A549 (cell line): Measurements from ENCODE around the gene PYGB. TPM values are rescaled to one million over a fixed set of nuclear protein-coding genes. Genes with fewer than 3 reads are reported as not detected.

Source experiments
- ATAC-seq, 2 experiments: fragments of 200-7000 bp in 1 of 2; fragments of >200 bp in 1 of 2; cut with Nextera tagmentation in 1 of 2; cut with Tn5 transposase in 1 of 2; 3 replicates each; pipeline versions ENCODE4 v1.8.0 to v1.9.1; 2018 to 2020; ENCODE audit warnings: mild to moderate bottlenecking in 1 of 2, moderate library complexity in 1 of 2
- CTCF ChIA-PET: fragments of 300-600 bp; sonication (Branson Sonifier 250); formaldehyde crosslinking; extraction: SDS; loops from one replicate; lab custom pipeline; 2021; ENCODE audit warnings: antibody characterized with exemption, inconsistent platforms; lab: Yijun Ruan, JAX
- POLR2A ChIA-PET: fragments of 350-600 bp; formaldehyde crosslinking; extraction: SDS; loops from one replicate; lab custom pipeline; 2021; ENCODE audit warnings: antibody characterized with exemption, inconsistent platforms; lab: Yijun Ruan, JAX
- DNase-seq, 2 experiments: peaks; one replicate each; pipeline versions ENCODE4 v3.0.0 to v3.0.0-alpha.2; 2011 to 2016; ENCODE audit warnings: low read depth in 1 of 2, low spot score in 1 of 2
- FAIRE-seq: peaks from 2 replicates; lab custom pipeline; 2011; peaks lifted over from hg19 to GRCh38; lab: Jason Lieb, UNC
- H3K27ac ChIP-seq, 2 experiments: fragments of >200 bp; sonication (Bioruptor Twin); formaldehyde crosslinking; 3 replicates each; pipeline ENCODE4 v1.5.1; 2016 to 2017
- H3K4me1 ChIP-seq: fragments of >200 bp; sonication (Bioruptor Twin); formaldehyde crosslinking; 3 replicates; pipeline ENCODE4 v1.6.1; 2016
- H3K4me2 ChIP-seq: fragments of >200 bp; sonication (Bioruptor Twin); formaldehyde crosslinking; 3 replicates; pipeline ENCODE4 v1.6.1; 2016
- H3K4me3 ChIP-seq: fragments of >200 bp; sonication (Bioruptor Twin); formaldehyde crosslinking; 3 replicates; pipeline ENCODE4 v1.5.1; 2016
- H3K9me3 ChIP-seq: fragments of >200 bp; sonication (Bioruptor Twin); formaldehyde crosslinking; 3 replicates; pipeline ENCODE4 v1.6.1; 2016
- CBX8 ChIP-seq: fragments of 200-600 bp; sonication (generic); IDR thresholded peaks from 2 replicates; pipeline ENCODE4 v1.6.1; 2016
- CEBPB ChIP-seq, 2 experiments: fragments of >200 bp in 1 of 2; sonication (Bioruptor Twin) in 1 of 2; formaldehyde crosslinking in 1 of 2; IDR thresholded peaks; 2 replicates each; pipeline ENCODE4 v1.6.1; 2012 to 2016
- EHF ChIP-seq: fragments of 250-450 bp; sonication (Bioruptor Pico); IDR thresholded peaks from 2 replicates; pipeline ENCODE4 v1.5.0; 2020; ENCODE audit warnings: mild to moderate bottlenecking
- ESRRA ChIP-seq: fragments of 150-350 bp; IDR thresholded peaks from 2 replicates; pipeline ENCODE4 v1.6.1; 2014; ENCODE audit warnings: mild to moderate bottlenecking, low read length, borderline replicate concordance
- FOSL2 ChIP-seq, 2 experiments: fragments of 450-650 bp in 1 of 2; fragments of >200 bp in 1 of 2; sonication (Bioruptor Twin) in 1 of 2; formaldehyde crosslinking; IDR thresholded peaks; 2 replicates each; pipeline versions ENCODE4 v1.5.0 to v1.6.1; 2016 to 2020; ENCODE audit warnings: mild to moderate bottlenecking in 1 of 2, moderate library complexity in 1 of 2
- FOXS1 ChIP-seq: fragments of 250-450 bp; sonication (Bioruptor Pico); IDR thresholded peaks from 2 replicates; pipeline ENCODE4 v1.5.0; 2020; ENCODE audit warnings: mild to moderate bottlenecking, moderate library complexity
- HDAC2 ChIP-seq: fragments of 200-600 bp; sonication (generic); IDR thresholded peaks from 2 replicates; pipeline ENCODE4 v1.6.1; 2016
- HEYL ChIP-seq: fragments of 250-450 bp; sonication (Bioruptor Pico); IDR thresholded peaks from 2 replicates; pipeline ENCODE4 v1.8.0; 2021; ENCODE audit warnings: mild to moderate bottlenecking, moderate library complexity
- HMGXB4 ChIP-seq: fragments of 250-450 bp; sonication (Bioruptor Pico); IDR thresholded peaks from 2 replicates; pipeline ENCODE4 v1.5.0; 2021; ENCODE audit warnings: mild to moderate bottlenecking, moderate library complexity, borderline replicate concordance
- JUNB ChIP-seq: fragments of >200 bp; sonication (Bioruptor Twin); formaldehyde crosslinking; IDR thresholded peaks from 2 replicates; pipeline ENCODE4 v1.6.1; 2016
- KDM1A ChIP-seq: fragments of 200-600 bp; sonication (generic); IDR thresholded peaks from 2 replicates; pipeline ENCODE4 v1.6.1; 2016; ENCODE audit warnings: low read depth, mild to moderate bottlenecking
- KDM5A ChIP-seq: fragments of 200-600 bp; sonication (generic); IDR thresholded peaks from 2 replicates; pipeline ENCODE4 v1.6.1; 2016; ENCODE audit warnings: antibody characterized with exemption, mild to moderate bottlenecking
- MAZ ChIP-seq: fragments of 150-350 bp; IDR thresholded peaks from 2 replicates; pipeline ENCODE4 v1.6.1; 2014; ENCODE audit warnings: antibody characterized with exemption, low read depth, low read length, borderline replicate concordance
- PBX3 ChIP-seq: IDR thresholded peaks from 2 replicates; pipeline ENCODE4 v1.6.1; 2012
- PHF8 ChIP-seq: fragments of 200-600 bp; sonication (generic); IDR thresholded peaks from 2 replicates; pipeline ENCODE4 v1.6.1; 2016; ENCODE audit warnings: low read depth, mild to moderate bottlenecking, antibody characterized with exemption, moderate library complexity, borderline replicate concordance
- POLR2A ChIP-seq: IDR thresholded peaks from 2 replicates; pipeline ENCODE4 v1.6.1; 2012; ENCODE audit warnings: mild to moderate bottlenecking, low read length
- POLR2AphosphoS2 ChIP-seq: conservative IDR thresholded peaks from 2 replicates; pipeline ENCODE4 v1.6.1; 2012; ENCODE audit warnings: low read length, improper control_type of control experiment, inconsistent platforms
- RAD21 ChIP-seq, 2 experiments: fragments of >200 bp in 1 of 2; sonication (Bioruptor Twin) in 1 of 2; formaldehyde crosslinking in 1 of 2; IDR thresholded peaks in 1 of 2; conservative IDR thresholded peaks in 1 of 2; 2 replicates in 1 of 2; 3 replicates in 1 of 2; pipeline ENCODE4 v1.6.1; 2012 to 2018; ENCODE audit warnings: inconsistent platforms in 1 of 2
- RARB ChIP-seq: fragments of 250-450 bp; sonication (Bioruptor Pico); IDR thresholded peaks from 2 replicates; pipeline ENCODE4 v1.8.0; 2021; ENCODE audit warnings: mild to moderate bottlenecking, moderate library complexity
- RNF2 ChIP-seq: fragments of 200-600 bp; sonication (generic); IDR thresholded peaks from 2 replicates; pipeline ENCODE4 v1.6.1; 2016; ENCODE audit warnings: low read depth, mild to moderate bottlenecking, antibody characterized with exemption, moderate library complexity, borderline replicate concordance
- SMC3 ChIP-seq: fragments of >200 bp; sonication (Bioruptor Twin); formaldehyde crosslinking; IDR thresholded peaks from 3 replicates; pipeline ENCODE4 v1.6.1; 2018; ENCODE audit warnings: inconsistent platforms
- SREBF2 ChIP-seq: fragments of 450-650 bp; IDR thresholded peaks from 2 replicates; pipeline ENCODE4 v1.6.1; 2014; ENCODE audit warnings: mild to moderate bottlenecking, moderate library complexity
- TFCP2L1 ChIP-seq: fragments of 250-450 bp; sonication (Bioruptor Pico); IDR thresholded peaks from 2 replicates; pipeline ENCODE4 v1.5.0; 2021; ENCODE audit warnings: mild to moderate bottlenecking
- ZC3H11A ChIP-seq: fragments of 450-650 bp; IDR thresholded peaks from 2 replicates; pipeline ENCODE4 v1.6.1; 2014; ENCODE audit warnings: antibody characterized with exemption, mild to moderate bottlenecking
- ZFP36 ChIP-seq: fragments of 450-650 bp; IDR thresholded peaks from 2 replicates; pipeline ENCODE4 v1.6.1; 2014; ENCODE audit warnings: borderline replicate concordance; ENCODE audit not compliant: partially characterized antibody
- ZNF302 ChIP-seq: fragments of 250-450 bp; sonication (Bioruptor Pico); IDR thresholded peaks from 2 replicates; pipeline ENCODE4 v1.9.0; 2021; ENCODE audit warnings: inconsistent platforms, mild to moderate bottlenecking, moderate library complexity
- ZSCAN20 ChIP-seq: fragments of 250-450 bp; sonication (Bioruptor Pico); IDR thresholded peaks from 2 replicates; pipeline ENCODE4 v1.8.0; 2022; ENCODE audit warnings: mild to moderate bottlenecking, moderate library complexity
- WGBS: methylation state at CpG from one replicate; pipeline ENCODE4 v1.1.6; 2017; ENCODE audit errors: missing lambda C conversion rate; 5-methylcytosine and 5-hydroxymethylcytosine counted together
- polyA plus RNA-seq, 4 experiments: library from polyadenylated mRNA; depleted of rRNA in 3 of 4; stranded (reverse); fragments of >200 nt; fragmentation: RNase III in 1 of 4; extraction: RNeasy Plus Mini Kit Qiagen cat#74134 plus additional on column Dnase treatment in 1 of 4; gene quantifications; 2 replicates in 3 of 4; 3 replicates in 1 of 4; pipeline ENCODE4 v1.2.3, GENCODE V29; 2011 to 2017

Gene PYGB
- polyA plus RNA-seq, 2 of the 4 experiments (the other 2 are of a cell fraction): 93.2 to 100 TPM

GRCh38 chr20:25214426-25214790 is 33.5 kb upstream of the PYGB start:
- POLR2A ChIA-PET: no interaction called here
- FAIRE-seq: no peak
- 78% methylated on average over 7 of the region's 7 CpGs for WGBS
- no peak overlapping the region for H3K4me3 ChIP-seq
- no peak for TF ChIP-seq ESRRA
- TF ChIP-seq SMC3: no peak
- TF ChIP-seq PHF8: no peak
- no peak for TF ChIP-seq SREBF2
- no peak for TF ChIP-seq FOXS1 (CRISPR knock-in tag)
- TF ChIP-seq JUNB: no peak
- no peak for TF ChIP-seq FOSL2 (IDR thresholded peaks at IDR 0.05)
- TF ChIP-seq FOSL2 (CRISPR knock-in tag; IDR thresholded peaks at IDR 0.05): no peak
- TF ChIP-seq CBX8: no peak
- TF ChIP-seq RARB: no peak
- TF ChIP-seq, all 56 proteins: peak for 0
- Histone ChIP-seq H3K27ac (no peak overlapping the region), H3K4me2 (no peak overlapping the region), H3K4me1 (peaks cover 2% of the 10 kb centered on the region; the same call in 2 of the 3 replicates), H3K9me3 (no peaks in the 10 kb centered on the region)
- no peak for DNase-seq
- CTCF ChIA-PET: interaction anchor here (0.7 to 1.6 kb wide), 5 partner anchors 9 to 33 kb away, joined by 3 to 7 read pairs (median 4); partner anchors contain the start of gene PYGB
- no peak for ATAC-seq

GRCh38 chr20:25214819-25215218 is 33.1 kb upstream of the PYGB start:
- POLR2A ChIA-PET: no interaction called here

GRCh38 chr20:25215521-25215920 is 32.4 kb upstream of the PYGB start:
- TF ChIP-seq HDAC2 (no peak), SMC3 (no peak), ZNF302 (CRISPR knock-in tag) (no peak), MAZ (no peak), POLR2AphosphoS2 (no peak), SREBF2 (no peak), PHF8 (no peak)
- FAIRE-seq: no peak
- no peak for ATAC-seq
- no peak overlapping the region for H3K4me2 ChIP-seq
- WGBS: 97% methylated on average over 10 of the region's 10 CpGs
- peaks cover 13% of the 10 kb centered on the region for H3K4me1 ChIP-seq
- H3K4me3 ChIP-seq: no peak overlapping the region
- ChIA-PET POLR2A (no interaction called here), CTCF (interaction anchor here (0.9 to 2.0 kb wide), 4 partner anchors 8 to 184 kb away, joined by 3 to 7 read pairs (median 4); no protein-coding TSS in a partner anchor)
- no peaks in the 10 kb centered on the region for H3K9me3 ChIP-seq
- no peak overlapping the region for H3K27ac ChIP-seq
- no peak for DNase-seq

More at GRCh38 chr20:25214819-25215218, 33.1 kb upstream of the PYGB start:
- TF ChIP-seq RNF2 (no peak), FOXS1 (CRISPR knock-in tag) (no peak), RAD21 (conservative IDR thresholded peaks at IDR 0.05 in 1 of 2, IDR thresholded peaks at IDR 0.05 in 1 of 2) (no peak), CEBPB (IDR thresholded peaks at IDR 0.05) (no peak)
- Histone ChIP-seq H3K4me1 (peaks cover 6% of the 10 kb centered on the region), H3K27ac (no peak overlapping the region), H3K4me3 (no peak overlapping the region), H3K4me2 (no peak overlapping the region), H3K9me3 (no peaks in the 10 kb centered on the region)
- WGBS: 90% methylated on average over 7 of the region's 7 CpGs
- DNase-seq: no peak
- CTCF ChIA-PET: interaction anchor here (0.7 to 1.6 kb wide), 3 partner anchors 9 to 33 kb away, joined by 3 to 7 read pairs (median 4); partner anchors contain the start of gene PYGB
- FAIRE-seq: no peak
- no peak for ATAC-seq

- FAIRE-seq (no peak), DNase-seq (no peak), ATAC-seq (no peak)
- H3K4me2 ChIP-seq: no peak overlapping the region
- WGBS: 88% methylated on average over 11 of the region's 16 CpGs
- CTCF ChIA-PET: interaction anchor here (0.6 to 18.2 kb wide), 6 partner anchors 8 to 183 kb away, joined by 3 to 300 read pairs (median 4); partner anchors contain the start of gene PYGB
- no peaks in the 10 kb centered on the region for H3K9me3 ChIP-seq
- no peak overlapping the region for H3K4me3 ChIP-seq
- H3K4me1 ChIP-seq: peaks cover 14% of the 10 kb centered on the region
- no peak overlapping the region for H3K27ac ChIP-seq
- POLR2A ChIA-PET: no interaction called here
- TF ChIP-seq TFCP2L1 (CRISPR knock-in tag): no peak
- no peak for TF ChIP-seq KDM1A
- no peak for TF ChIP-seq SMC3
- TF ChIP-seq POLR2A: no peak
- TF ChIP-seq ZSCAN20 (CRISPR knock-in tag): no peak
- TF ChIP-seq EHF: no peak
- TF ChIP-seq PHF8: no peak
- TF ChIP-seq ZC3H11A: no peak
- TF ChIP-seq PBX3: no peak
- no peak for TF ChIP-seq HEYL (CRISPR knock-in tag)
- no peak for TF ChIP-seq ZFP36
- no peak for TF ChIP-seq CBX8
- no peak for TF ChIP-seq KDM5A
- TF ChIP-seq HMGXB4 (CRISPR knock-in tag): no peak
Measured at GRCh38 chr20:25216199-25216945, 31.5 kb upstream of the PYGB start.
